Activated CD4-positive, alpha-beta T cell treated with anti-CD3 and anti-CD28 coated beads for 24 hours (primary cell): ENCODE measurements around the gene TOMM7.
A peak's percentile ranks its signal among the peaks of the same experiment; 100 is the strongest.
"Not testable (repeated sequence)": the region's sequence is repeated elsewhere in the genome, so short reads cannot be mapped to it uniquely, and the experiment has no call there.

Source experiments
- DNase-seq, 2 donors: peaks; one replicate each; pipeline ENCODE4 v3.0.0-alpha.2; 2020; ENCODE audit warnings: low read depth in 2 of 2

TOMM7 gene

GRCh38 chr7:22784346-22784745 lies 38.3 kb downstream of the TOMM7 start:
- no peak for DNase-seq

- DNase-seq: no peak
Observed at GRCh38 chr7:22783421-22783820, 39.2 kb downstream of the TOMM7 start.

- DNase-seq: peak; percentile 69 to 77
Observed at GRCh38 chr7:22782616-22783232, 39.9 kb downstream of the TOMM7 start.

GRCh38 chr7:22781230-22781711 lies 41.4 kb downstream of the TOMM7 start:
- no peak for DNase-seq

- not testable (repeated sequence) for DNase-seq
Observed at GRCh38 chr7:22779730-22780323, 42.8 kb downstream of the TOMM7 start.

GRCh38 chr7:22776964-22777363 lies 45.7 kb downstream of the TOMM7 start:
- no peak for DNase-seq

GRCh38 chr7:22772885-22773284 lies 49.8 kb downstream of the TOMM7 start:
- DNase-seq: no peak

- no peak for DNase-seq
Observed at GRCh38 chr7:22771872-22772228, 50.8 kb downstream of the TOMM7 start.

GRCh38 chr7:22771194-22771871 lies 51.3 kb downstream of the TOMM7 start:
- DNase-seq: no peak

GRCh38 chr7:22765609-22766008 lies 57.0 kb downstream of the TOMM7 start:
- no peak for DNase-seq
